T-helper 2 cell (primary cell): ENCODE results near the gene WAPL.

ENCODE experiments used
- DNase-seq, 5 experiments: peaks; one replicate each; pipeline versions ENCODE4 v3.0.0 to v3.0.0-alpha.2; 2012 to 2022

The WAPL gene

GRCh38 chr10:86450806-86451603 lies 70.6 kb downstream of the WAPL start:
- no peak for DNase-seq

DNA sequence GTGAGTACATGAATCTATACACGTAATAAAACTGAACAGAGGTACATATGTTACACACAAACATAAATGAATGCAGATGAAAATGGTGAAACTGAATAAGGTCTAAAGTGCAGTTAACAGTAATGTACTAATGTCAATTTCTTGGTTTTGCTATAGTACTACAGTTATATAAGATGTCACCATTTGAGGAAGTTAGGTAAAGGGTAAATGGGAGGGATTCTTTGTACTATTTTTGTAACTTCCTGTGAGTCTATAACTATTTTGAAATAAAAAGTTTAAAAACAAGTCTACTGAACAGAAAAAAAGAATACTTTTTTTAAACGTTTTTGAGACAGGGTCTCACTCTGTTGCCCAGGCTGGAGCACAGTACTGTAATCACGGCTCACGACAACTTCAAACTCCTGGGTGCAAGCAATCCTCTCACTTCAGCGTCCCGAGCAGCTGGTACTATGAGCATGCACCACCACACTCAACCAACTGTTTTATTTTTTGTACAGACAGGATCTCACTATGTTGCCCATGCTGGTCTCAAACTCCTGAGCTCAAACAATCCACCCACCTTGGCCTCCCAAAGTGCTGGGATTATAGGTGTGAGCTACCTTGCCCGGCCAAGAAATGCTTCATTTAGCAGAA lies 71.5 kb downstream of the WAPL start:
- no peak for DNase-seq

- no peak for DNase-seq
Observed at GRCh38 chr10:86447432-86447831, 74.2 kb downstream of the WAPL start.

DNA sequence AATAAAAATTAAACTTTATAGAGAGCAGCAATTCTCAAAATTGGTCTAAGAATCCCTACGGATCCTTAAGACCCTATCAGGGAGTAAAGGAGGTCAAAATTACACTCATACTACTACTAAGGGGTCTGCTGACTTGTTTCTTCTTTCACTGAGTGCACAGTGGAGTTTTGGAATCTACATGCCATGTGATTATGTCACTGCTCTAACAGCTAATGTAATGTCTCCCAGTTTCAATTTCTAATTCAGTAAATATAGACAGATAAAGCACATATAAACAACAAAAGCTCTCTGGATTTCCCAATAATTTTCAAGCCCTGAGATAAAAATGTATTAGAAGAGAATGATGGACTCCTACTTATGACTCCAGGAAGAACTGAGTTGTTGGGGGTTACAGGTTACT lies 74.6 kb downstream of the WAPL start:
- DNase-seq: no peak

DNA sequence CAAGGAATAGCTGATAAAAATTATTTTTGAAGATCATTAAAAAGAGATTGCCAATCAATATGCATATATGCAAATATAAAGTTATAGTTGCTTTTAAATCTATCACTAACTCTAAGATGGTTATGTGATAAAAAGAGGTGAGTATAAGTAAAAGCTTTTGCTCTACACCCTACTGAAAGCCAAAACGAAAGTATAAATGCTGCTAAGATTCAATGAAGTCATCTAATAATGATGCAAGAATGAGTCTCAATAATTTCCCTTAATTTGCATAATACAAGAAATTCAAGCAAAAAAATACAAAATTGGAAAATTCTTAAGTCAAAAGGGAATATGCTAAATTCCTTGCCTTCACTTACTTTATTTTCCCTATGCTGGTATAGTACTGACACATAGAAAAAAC lies 75.2 kb downstream of the WAPL start:
- DNase-seq: no peak

DNA sequence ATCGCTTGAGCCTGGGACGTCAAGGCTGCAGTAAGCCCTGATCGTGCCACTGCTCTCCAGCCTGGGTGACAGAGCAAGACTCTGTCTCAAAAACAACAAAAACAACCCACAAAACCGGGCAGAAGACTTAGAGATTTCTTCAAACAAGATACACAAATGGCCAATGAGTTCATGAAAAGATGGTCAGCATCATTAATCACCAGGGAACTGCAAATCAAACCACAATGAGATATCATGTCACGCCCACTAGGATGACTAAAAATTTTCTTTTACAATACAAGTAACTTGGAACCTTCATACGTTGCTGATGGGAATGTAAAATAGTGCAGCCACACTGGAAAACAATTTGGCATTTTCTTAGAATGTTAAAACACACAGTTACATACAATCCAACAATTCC lies 77.7 kb downstream of the WAPL start:
- DNase-seq: no peak

DNA sequence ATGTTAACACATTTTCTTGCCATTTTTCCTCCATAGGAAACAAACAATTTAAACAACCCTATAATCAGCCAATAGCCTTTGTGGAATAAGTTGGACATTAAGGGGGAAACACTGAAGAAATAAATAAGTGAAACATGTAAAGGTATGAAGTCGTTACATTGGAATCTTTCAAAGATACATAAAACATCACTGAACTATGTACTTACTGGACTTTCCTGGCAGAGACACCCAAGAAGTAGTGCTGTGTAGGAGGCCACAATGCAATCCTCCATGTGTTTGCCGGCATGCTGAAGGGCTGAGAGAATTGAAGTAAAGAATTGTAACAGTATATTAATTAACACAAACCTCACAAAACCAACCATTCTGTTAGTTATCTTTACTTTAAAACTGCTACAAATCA lies 78.5 kb downstream of the WAPL start:
- DNase-seq: no peak

DNA sequence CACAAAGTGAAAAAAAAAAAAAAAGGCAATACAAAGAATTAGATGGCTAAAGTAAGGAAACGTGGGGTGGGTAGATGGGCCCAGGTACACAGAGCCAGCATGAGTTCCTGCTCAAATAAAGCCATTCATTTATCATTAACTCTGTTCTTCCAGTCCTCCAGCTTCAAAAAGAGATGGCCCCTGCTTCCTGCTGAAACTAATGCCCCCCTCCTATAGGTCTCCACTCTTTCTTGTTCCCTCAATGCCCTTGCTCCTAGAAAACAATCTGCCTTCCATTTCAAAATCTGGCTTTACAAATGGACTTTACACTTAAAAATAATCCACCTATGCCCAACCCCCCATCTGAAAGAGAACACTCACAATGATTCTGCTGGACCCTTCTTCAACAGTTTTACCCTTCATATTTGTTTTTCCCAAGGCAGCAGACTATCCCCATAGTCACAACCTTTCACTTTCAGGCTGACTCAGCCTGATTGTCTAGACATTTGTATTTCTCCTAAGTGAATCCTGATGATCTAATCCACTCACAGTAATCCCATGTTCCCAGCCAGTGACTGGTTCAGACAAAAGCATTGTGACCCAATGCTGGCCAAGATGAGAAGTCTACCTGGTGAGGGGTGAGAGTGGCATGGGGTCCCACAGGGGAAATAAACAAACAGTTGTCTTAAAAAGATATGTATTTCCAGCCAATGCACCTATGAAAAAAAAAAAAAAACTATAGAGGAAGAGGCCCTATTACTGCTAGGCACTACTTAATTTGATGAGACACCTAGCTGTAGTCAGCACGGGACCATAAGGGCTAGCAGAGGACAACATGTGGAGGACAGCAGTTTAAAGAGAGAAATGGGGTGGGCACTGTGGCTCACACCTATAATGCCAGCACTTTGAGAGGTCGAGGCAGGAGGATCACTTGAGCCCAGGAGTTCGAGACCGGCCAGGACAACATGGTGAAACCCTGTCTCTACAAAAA lies 80.4 kb downstream of the WAPL start:
- no peak for DNase-seq

DNA sequence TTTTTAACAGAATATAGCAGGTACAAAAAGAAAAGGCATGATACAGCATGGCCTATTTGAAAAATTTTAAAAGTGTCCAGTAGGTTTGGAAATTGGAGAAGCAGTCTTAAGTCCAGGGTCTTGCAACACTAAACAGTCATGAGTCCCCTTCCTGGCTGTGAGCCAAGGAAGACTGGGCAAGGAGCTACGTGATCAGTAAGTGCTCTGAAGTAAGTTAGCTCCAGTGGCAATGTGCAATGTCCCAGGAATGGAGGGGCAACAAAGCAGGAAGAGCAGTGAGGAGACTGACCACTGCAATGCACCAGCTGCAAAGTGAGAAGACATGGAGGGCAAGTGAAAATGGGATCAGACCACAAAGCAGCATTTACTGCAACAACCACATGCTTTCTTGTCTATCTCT lies 82.0 kb downstream of the WAPL start:
- DNase-seq: peak in 1 of 5 experiments; percentile 24

GRCh38 chr10:86438091-86438749 lies 83.4 kb downstream of the WAPL start:
- DNase-seq: no peak

GRCh38 chr10:86437447-86437846 lies 84.1 kb downstream of the WAPL start:
- no peak for DNase-seq

GRCh38 chr10:86436963-86437362 lies 84.6 kb downstream of the WAPL start:
- no peak for DNase-seq

DNA sequence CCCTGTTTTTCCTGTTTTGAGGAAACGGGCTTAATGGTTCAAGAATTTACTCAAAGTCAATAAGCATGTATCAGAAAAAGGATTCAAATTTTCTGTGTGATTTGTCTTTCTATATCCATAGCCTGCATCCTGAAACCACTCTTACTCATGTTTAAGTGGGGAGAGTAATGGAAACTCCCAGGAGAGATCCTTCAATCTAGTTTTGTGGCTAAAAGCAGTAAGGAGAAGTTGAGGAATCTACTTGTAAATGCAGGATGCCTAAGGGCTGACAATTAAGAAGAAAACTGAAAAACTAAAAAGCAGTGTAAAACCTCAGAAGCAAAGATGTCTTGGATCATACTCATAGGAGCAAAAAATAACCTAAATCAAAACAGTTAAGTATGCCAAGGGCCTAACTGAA lies 86.9 kb downstream of the WAPL start:
- DNase-seq: no peak

GRCh38 chr10:86423739-86424138 lies 97.9 kb downstream of the WAPL start:
- no peak for DNase-seq

- peak in 1 of 5 experiments; percentile 49 for DNase-seq
Observed at GRCh38 chr10:86419101-86419500, 102.5 kb downstream of the WAPL start.

DNA sequence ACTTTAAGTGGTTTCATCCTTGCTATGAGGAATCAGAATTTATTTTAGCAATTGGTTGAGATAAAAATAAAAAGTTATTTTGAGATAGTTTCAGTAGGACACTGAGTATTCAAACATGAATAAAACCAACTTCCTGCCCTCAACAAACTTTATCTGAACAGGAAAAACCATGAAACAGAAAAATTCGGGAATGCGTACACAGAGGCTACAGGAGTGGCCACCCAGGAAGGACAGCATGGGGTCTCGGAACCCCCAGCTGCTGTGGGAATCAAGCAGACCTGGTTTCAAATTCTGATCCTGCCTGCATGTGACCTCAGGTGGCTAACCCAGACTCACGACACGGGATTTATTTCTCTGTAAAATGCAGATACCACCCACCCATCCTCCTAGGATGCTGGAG lies 106.0 kb downstream of the WAPL start:
- no peak for DNase-seq

DNA sequence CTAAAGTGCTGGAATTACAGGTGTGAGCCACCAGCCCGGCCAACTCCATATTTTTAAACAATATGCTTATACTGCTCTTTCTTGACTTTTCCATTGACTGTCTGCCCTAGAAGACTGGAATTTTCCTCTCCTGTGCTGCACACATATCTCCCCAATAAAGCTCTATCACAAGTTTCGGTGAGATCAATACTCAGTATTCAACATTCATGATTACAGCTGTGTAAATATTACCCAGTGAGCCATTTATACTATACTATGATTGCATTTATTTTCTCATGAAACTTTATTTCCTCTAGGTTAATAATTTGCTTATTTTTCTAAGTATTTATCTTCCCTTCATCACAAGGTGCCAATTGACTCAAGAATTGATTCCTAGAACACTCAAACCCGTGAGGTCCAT lies 106.5 kb downstream of the WAPL start:
- no peak for DNase-seq

- peak in 1 of 5 experiments; percentile 84 for DNase-seq
Observed at GRCh38 chr10:86413046-86413728, 108.4 kb downstream of the WAPL start.

- DNase-seq: peak in 1 of 5 experiments; percentile 21
Observed at GRCh38 chr10:86411852-86412560, 109.6 kb downstream of the WAPL start.

DNA sequence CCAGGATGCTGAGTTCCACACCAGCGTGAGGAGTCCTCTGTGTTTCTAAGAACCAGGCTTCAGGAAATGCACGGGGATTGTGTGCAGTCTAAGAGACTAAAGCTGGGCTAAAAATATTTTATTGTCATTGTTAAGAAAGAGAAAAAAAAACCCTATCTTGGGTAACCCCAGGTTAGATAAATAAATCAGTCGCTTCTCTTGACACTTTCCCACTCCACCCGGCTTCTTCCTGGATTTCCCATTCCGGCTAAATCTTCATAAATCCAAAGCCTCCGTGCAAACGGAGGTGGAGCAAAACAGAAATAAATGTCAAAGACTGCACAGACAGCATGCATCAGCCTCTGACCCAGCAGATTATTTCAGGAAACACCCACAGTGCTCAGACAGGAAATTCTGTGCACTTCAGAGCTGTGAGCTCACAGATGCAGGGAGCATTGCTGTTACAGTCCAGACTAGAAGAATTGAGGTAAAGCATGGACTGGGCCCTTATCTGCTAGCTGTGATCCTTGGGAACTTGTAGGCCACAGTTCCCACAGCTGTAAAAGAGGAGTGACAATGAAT lies 110.2 kb downstream of the WAPL start:
- DNase-seq: peak in 1 of 5 experiments; percentile 77

- no peak for DNase-seq
Observed at GRCh38 chr10:86410542-86411124, 111.0 kb downstream of the WAPL start.
